Retinal pigment epithelial cell (primary cell): ENCODE measurements around the gene LRRC70.
"Not testable (repeated sequence)": the region's sequence is repeated elsewhere in the genome, so short reads cannot be mapped to it uniquely, and the experiment has no call there.

Source experiments
- DNase-seq: peaks from one replicate; pipeline ENCODE4 v3.0.0-alpha.2; 2010; ENCODE audit warnings: low read depth
- H3K4me3 ChIP-seq: 2 replicates; pipeline ENCODE4 v1.5.1; 2011; ENCODE audit warnings: mild to moderate bottlenecking, low read length, control low read depth, moderate library complexity
- TF ChIP-seq, protein P1 (sequence below): conservative IDR thresholded peaks from 2 replicates; pipeline ENCODE4 v1.5.1; 2011; ENCODE audit warnings: low read depth, low read length, control low read depth, inconsistent platforms

The LRRC70 gene

GRCh38 chr5:62616615-62617277, 38.1 kb downstream of the LRRC70 start:
- no peak overlapping the region for H3K4me3 ChIP-seq
- no peak for DNase-seq
- TF ChIP-seq, protein P1, sequence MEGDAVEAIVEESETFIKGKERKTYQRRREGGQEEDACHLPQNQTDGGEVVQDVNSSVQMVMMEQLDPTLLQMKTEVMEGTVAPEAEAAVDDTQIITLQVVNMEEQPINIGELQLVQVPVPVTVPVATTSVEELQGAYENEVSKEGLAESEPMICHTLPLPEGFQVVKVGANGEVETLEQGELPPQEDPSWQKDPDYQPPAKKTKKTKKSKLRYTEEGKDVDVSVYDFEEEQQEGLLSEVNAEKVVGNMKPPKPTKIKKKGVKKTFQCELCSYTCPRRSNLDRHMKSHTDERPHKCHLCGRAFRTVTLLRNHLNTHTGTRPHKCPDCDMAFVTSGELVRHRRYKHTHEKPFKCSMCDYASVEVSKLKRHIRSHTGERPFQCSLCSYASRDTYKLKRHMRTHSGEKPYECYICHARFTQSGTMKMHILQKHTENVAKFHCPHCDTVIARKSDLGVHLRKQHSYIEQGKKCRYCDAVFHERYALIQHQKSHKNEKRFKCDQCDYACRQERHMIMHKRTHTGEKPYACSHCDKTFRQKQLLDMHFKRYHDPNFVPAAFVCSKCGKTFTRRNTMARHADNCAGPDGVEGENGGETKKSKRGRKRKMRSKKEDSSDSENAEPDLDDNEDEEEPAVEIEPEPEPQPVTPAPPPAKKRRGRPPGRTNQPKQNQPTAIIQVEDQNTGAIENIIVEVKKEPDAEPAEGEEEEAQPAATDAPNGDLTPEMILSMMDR, result no peak

GRCh38 chr5:62617943-62618342, 39.3 kb downstream of the LRRC70 start:
- TF ChIP-seq, protein P1, result no peak
- no peak overlapping the region for H3K4me3 ChIP-seq
- no peak for DNase-seq

GRCh38 chr5:62620761-62621160, 42.1 kb downstream of the LRRC70 start:
- TF ChIP-seq, protein P1, result no peak
- no peak for DNase-seq
- H3K4me3 ChIP-seq, result no peak overlapping the region

DNA sequence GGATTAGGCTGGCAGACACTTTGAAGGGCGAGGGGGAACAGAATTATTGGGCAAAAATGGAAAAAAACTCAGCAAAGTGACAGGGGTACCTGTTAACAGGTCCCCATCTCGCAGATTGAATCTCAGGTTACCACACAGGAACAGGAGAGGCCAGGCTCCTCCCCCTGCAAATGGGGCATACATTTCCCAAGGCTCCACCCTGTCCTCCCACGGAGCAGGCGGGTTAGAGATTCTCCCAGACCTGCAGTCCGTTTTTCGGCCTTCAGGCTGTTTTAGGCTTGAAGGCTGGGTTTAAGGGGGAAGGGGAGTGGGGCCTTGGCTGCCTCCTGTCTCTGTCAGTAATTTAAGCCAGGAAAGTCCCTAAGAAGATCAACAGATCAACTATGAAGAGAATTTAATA, 42.7 kb downstream of the LRRC70 start:
- DNase-seq, result no peak
- H3K4me3 ChIP-seq, result no peak overlapping the region

GRCh38 chr5:62623271-62623670, 44.7 kb downstream of the LRRC70 start:
- TF ChIP-seq, protein P1, result no peak
- no peak for DNase-seq
- H3K4me3 ChIP-seq, result no peak overlapping the region

More for the DNA sequence above, 42.7 kb downstream of the LRRC70 start:
- TF ChIP-seq, protein P1, result no peak

GRCh38 chr5:62624436-62624835, 45.8 kb downstream of the LRRC70 start:
- not testable (repeated sequence) for DNase-seq, H3K4me3 ChIP-seq

DNA sequence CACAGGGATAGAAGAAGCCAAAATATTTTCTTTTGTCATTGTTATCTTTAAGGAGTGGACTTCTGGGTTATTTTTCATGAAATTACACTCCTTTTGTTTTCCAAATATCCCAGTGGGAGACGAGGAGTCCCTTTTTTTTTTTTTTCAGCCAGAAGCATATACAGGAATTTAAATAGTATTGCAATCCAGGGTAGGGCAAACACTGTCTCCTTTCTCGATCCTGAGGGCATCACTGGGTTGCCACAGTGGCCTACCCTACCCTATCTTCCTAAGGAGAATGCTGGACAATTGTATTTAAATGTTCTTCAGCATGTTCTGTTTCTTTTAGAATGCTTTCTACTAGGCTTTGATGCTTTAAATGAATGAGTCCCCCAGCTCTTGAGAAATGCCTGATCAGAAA, 47.9 kb downstream of the LRRC70 start:
- TF ChIP-seq, protein P1, result no peak
- no peak for DNase-seq
- no peak overlapping the region for H3K4me3 ChIP-seq
